Stimulated activated CD4-positive, alpha-beta T cell treated with anti-CD3 and anti-CD28 coated beads, TNF-alpha, amount 100 ng/mL, for 1 hour (primary cell): Measurements from ENCODE around the gene RBM47.

Experiments
- DNase-seq, 3 donors: peaks; one replicate each; pipeline ENCODE4 v3.0.0-alpha.2; 2020; ENCODE audit warnings: low read depth in 3 of 3, low spot score in 1 of 3

Gene RBM47

GRCh38 chr4:40502220-40502619 is 127.4 kb downstream of the RBM47 start:
- DNase-seq = no peak

GRCh38 chr4:40500781-40501180 is 128.9 kb downstream of the RBM47 start:
- no peak for DNase-seq

- DNase-seq = no peak
Observed at GRCh38 chr4:40493160-40493559, 136.5 kb downstream of the RBM47 start.

GRCh38 chr4:40492691-40493090 is 137.0 kb downstream of the RBM47 start:
- DNase-seq = no peak

DNA sequence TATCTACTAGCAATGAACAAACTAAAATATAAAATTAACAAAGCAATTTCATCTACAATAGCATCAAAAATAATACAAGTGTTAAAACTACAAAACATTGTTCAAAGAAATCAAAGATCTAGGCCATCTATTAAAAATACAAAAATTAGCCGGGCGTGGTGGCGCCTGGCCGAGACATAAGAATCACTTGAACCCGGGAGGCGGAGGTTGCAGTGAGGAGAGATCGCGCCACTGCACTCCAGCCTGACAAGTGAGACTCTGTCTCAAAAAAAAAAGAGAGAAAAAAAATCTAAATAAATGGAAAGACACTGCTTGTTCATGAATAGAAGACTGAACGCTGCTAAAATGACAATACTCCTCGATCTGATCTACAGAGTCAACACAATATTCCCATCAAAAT is 139.2 kb downstream of the RBM47 start:
- DNase-seq = no peak

GRCh38 chr4:40489961-40490360 is 139.7 kb downstream of the RBM47 start:
- DNase-seq = no peak

DNA sequence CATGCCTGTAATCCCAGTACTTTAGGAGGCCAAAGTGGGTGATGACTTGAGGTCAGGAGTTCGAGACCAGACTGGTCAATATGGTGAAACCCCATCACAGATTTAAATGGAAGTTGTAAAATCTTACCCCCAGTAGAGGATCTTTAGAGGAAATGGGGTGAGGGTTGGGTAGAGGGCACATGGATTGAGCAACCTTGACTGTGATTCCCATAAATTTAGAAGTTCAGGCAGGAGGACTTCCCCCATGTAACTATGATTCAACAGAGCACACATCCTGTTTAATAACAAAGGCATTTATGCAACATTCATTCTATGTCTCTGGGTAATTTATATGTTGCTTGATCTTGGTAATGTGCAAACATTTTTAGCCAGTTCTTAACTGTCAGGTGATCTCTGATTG is 143.1 kb downstream of the RBM47 start:
- no peak for DNase-seq

GRCh38 chr4:40484346-40485090 is 145.1 kb downstream of the RBM47 start:
- no peak for DNase-seq

GRCh38 chr4:40482985-40483647 is 146.5 kb downstream of the RBM47 start:
- DNase-seq = no peak

- DNase-seq = no peak
Observed at GRCh38 chr4:40481977-40482376, 147.7 kb downstream of the RBM47 start.

GRCh38 chr4:40480291-40480690 is 149.4 kb downstream of the RBM47 start:
- DNase-seq = no peak

DNA sequence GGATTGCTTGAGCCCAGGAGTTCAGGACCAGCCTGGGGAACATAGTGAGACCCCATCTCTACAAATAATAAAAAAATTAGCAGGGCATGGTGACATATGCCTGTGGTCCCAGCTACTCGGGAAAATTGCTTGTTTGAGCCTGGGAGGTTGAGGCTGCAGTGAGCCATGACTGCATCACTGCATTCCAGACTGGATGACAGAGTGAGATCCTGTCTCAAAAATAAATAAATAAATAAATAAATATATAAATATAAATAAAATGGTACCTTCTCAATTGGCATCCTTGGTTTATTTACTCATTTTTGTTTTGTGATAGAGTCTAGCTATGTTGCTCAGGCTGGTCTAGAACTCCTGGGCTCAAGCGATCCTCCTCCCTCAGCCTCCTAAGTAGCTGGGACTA is 150.3 kb downstream of the RBM47 start:
- no peak for DNase-seq

GRCh38 chr4:40475609-40476008 is 154.1 kb downstream of the RBM47 start:
- no peak for DNase-seq

- DNase-seq = no peak
Observed at GRCh38 chr4:40473578-40474388, 155.9 kb downstream of the RBM47 start.

- no peak for DNase-seq
Observed at GRCh38 chr4:40471923-40472322, 157.7 kb downstream of the RBM47 start.

- no peak for DNase-seq
Observed at GRCh38 chr4:40466789-40467188, 162.9 kb downstream of the RBM47 start.

- no peak for DNase-seq
Observed at GRCh38 chr4:40462326-40462725, 167.3 kb downstream of the RBM47 start.

- no peak for DNase-seq
Observed at GRCh38 chr4:40461879-40462278, 167.8 kb downstream of the RBM47 start.

DNA sequence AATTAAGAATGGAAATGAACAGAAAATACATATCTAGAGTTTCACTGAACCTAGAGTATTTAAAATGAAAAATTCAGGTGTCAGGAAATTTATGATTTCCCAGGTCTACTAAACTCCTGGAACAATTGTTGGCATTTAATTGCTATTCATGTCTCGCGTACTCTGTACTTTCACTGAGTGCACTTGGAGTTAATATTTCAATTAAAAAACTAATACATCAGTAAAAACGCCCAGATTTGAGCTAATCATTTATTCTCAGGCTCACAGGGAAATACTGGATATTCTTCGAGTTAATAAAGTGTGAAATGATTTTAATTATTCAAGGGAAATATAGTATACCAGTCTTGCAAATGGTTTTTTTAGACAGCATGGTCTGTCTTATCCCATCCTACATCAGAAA is 168.6 kb downstream of the RBM47 start:
- DNase-seq = no peak

GRCh38 chr4:40458683-40459082 is 171.0 kb downstream of the RBM47 start:
- DNase-seq = no peak

DNA sequence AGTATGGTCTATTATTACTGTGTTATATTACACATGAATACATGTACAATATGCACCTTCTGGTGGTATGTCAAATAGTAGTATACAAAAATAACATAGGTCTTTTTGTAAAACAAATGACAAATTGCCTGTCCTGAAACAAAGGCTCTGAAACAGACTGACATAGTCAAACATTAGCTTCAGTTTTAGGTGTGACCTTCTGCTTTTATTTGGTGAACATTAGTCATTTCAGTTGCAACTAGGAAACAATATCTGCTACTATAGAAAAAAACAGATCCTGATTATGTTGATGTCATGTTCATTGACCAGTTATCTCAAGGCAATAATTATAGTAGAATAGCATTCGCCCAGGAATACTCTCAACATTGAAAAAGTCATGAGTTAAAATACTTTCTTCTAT is 171.6 kb downstream of the RBM47 start:
- DNase-seq = no peak

DNA sequence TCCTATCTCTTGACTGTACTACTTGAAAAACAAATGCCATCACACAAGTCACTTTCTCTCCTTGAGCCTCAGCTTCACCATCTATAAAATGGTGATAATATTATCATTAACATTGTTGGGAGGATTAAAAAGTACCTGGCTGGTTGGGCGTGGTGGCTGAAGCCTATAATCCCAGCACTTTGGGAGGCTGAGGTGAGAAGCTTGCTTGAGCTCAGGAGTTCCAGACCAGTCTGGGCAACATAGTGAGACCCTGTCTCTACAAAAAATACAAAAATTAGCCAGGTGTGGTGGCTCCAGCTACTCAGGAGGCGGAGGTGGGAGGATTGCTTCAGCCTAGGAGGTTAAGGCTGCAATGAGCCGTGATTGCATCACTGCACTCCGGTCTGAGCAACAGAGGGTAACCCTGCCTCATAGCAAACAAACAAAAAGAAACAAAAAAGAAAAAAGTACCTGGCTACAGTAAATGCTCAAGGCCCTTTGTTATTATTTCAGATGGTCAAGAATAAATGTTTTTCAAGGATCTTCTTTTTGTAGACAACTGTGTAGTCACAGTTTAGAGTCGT is 174.2 kb downstream of the RBM47 start:
- DNase-seq = no peak
